H9 (cell line): ENCODE data around the gene VIPR2. TPM values are rescaled to one million over a fixed set of nuclear protein-coding genes. Genes with fewer than 3 reads are reported as not detected.

Source experiments
- DNase-seq: peaks from one replicate; pipeline ENCODE4 v3.0.0-alpha.2; 2017
- H2AFZ ChIP-seq: one replicate; pipeline ENCODE4 v1.6.1; 2013; ENCODE audit warnings: mild to moderate bottlenecking, low read length, control low read depth, moderate library complexity
- H2AK5ac ChIP-seq: 2 replicates; pipeline ENCODE4 v1.6.1; 2013; ENCODE audit warnings: low read length, control low read depth, mixed read lengths; ENCODE audit not compliant: insufficient read length
- H2BK120ac ChIP-seq: one replicate; pipeline ENCODE4 v1.6.1; 2013; ENCODE audit warnings: low read depth, mild to moderate bottlenecking, low read length, control low read depth, inconsistent platforms; ENCODE audit not compliant: poor library complexity, severe bottlenecking
- H2BK12ac ChIP-seq: 2 replicates; pipeline ENCODE4 v1.6.1; 2013; ENCODE audit warnings: low read length, control low read depth, mixed read lengths, low read depth; ENCODE audit not compliant: insufficient read length
- H2BK15ac ChIP-seq: 2 replicates; pipeline ENCODE4 v1.6.1; 2013; ENCODE audit warnings: low read depth, low read length, control low read depth
- H2BK20ac ChIP-seq: one replicate; pipeline ENCODE4 v1.6.1; 2013; ENCODE audit warnings: low read depth, mild to moderate bottlenecking, low read length, control low read depth, inconsistent platforms; ENCODE audit not compliant: poor library complexity, severe bottlenecking
- H2BK5ac ChIP-seq: 2 replicates; pipeline ENCODE4 v1.6.1; 2013; ENCODE audit warnings: low read length, control low read depth, mixed read lengths; ENCODE audit not compliant: insufficient read length
- H3K14ac ChIP-seq: 2 replicates; pipeline ENCODE4 v1.6.1; 2013; ENCODE audit warnings: low read length, control low read depth; ENCODE audit not compliant: insufficient read depth
- H3K18ac ChIP-seq: 2 replicates; pipeline ENCODE4 v1.6.1; 2013; ENCODE audit warnings: low read depth, mild to moderate bottlenecking, mixed read lengths, low read length, control low read depth; ENCODE audit not compliant: insufficient read length
- H3K23ac ChIP-seq: 2 replicates; pipeline ENCODE4 v1.6.1; 2013; ENCODE audit warnings: low read length, control low read depth, mixed read lengths, low read depth; ENCODE audit not compliant: insufficient read length
- H3K23me2 ChIP-seq: 2 replicates; pipeline ENCODE4 v1.6.1; 2013; ENCODE audit warnings: low read depth, mild to moderate bottlenecking, mixed read lengths, low read length, control low read depth; ENCODE audit not compliant: insufficient read length, poor library complexity, severe bottlenecking
- H3K27ac ChIP-seq: 2 replicates; pipeline ENCODE4 v1.5.1; 2013; ENCODE audit warnings: low read length, control low read depth, mixed read lengths, low read depth; ENCODE audit not compliant: insufficient read length
- H3K27me3 ChIP-seq: 2 replicates; pipeline ENCODE4 v1.6.1; 2013; ENCODE audit warnings: low read length, control low read depth, inconsistent platforms; ENCODE audit not compliant: insufficient read depth
- H3K4ac ChIP-seq: 2 replicates; pipeline ENCODE4 v1.6.1; 2013; ENCODE audit warnings: low read depth, mild to moderate bottlenecking, control low read depth, inconsistent platforms, low read length, moderate library complexity
- H3K4me1 ChIP-seq: 2 replicates; pipeline ENCODE4 v1.6.1; 2013; ENCODE audit warnings: low read length, control low read depth, inconsistent platforms; ENCODE audit not compliant: insufficient read depth
- H3K4me2 ChIP-seq: 2 replicates; pipeline ENCODE4 v1.6.1; 2013; ENCODE audit warnings: low read length, control low read depth, mixed read lengths; ENCODE audit not compliant: insufficient read length, insufficient read depth
- H3K56ac ChIP-seq: 2 replicates; pipeline ENCODE4 v1.6.1; 2013; ENCODE audit warnings: low read depth, mild to moderate bottlenecking, mixed read lengths, low read length, control low read depth; ENCODE audit not compliant: insufficient read length
- H3K79me1 ChIP-seq: 2 replicates; pipeline ENCODE4 v1.6.1; 2013; ENCODE audit warnings: low read depth, mild to moderate bottlenecking, moderate library complexity, low read length, control low read depth, inconsistent platforms; ENCODE audit not compliant: insufficient read depth, poor library complexity, severe bottlenecking
- H3K79me2 ChIP-seq: 2 replicates; pipeline ENCODE4 v1.6.1; 2013; ENCODE audit warnings: low read length, control low read depth, inconsistent platforms; ENCODE audit not compliant: insufficient read depth
- H3K9ac ChIP-seq: 2 replicates; pipeline ENCODE4 v1.6.1; 2013; ENCODE audit warnings: low read length, control low read depth, mixed read lengths; ENCODE audit not compliant: insufficient read length; ENCODE audit errors: extremely low read depth
- H3K9me3 ChIP-seq: one replicate; pipeline ENCODE4 v1.6.1; 2013; ENCODE audit warnings: low read depth, low read length, inconsistent platforms; ENCODE audit not compliant: control insufficient read depth
- H3T11ph ChIP-seq: one replicate; pipeline ENCODE4 v1.6.1; 2013; ENCODE audit warnings: mild to moderate bottlenecking, low read length, control low read depth, inconsistent platforms
- H4K20me1 ChIP-seq: one replicate; pipeline ENCODE4 v1.6.1; 2013; ENCODE audit not compliant: control insufficient read depth, insufficient read length, insufficient read depth
- H4K5ac ChIP-seq: 2 replicates; pipeline ENCODE4 v1.6.1; 2013; ENCODE audit warnings: low read depth, mild to moderate bottlenecking, mixed read lengths, low read length, control low read depth; ENCODE audit not compliant: insufficient read length
- H4K8ac ChIP-seq: replicated peaks from 2 replicates; pipeline ENCODE4 v1.6.1; 2013; ENCODE audit warnings: low read length, control low read depth, mixed read lengths, low read depth; ENCODE audit not compliant: insufficient read length
- H4K91ac ChIP-seq: 2 replicates; pipeline ENCODE4 v1.6.1; 2013; ENCODE audit warnings: low read depth, mild to moderate bottlenecking, moderate library complexity, mixed read lengths, low read length, control low read depth; ENCODE audit not compliant: insufficient read length
- H3K27ac Mint-ChIP-seq, 3 experiments: 2 replicates in 2 of 3; 3 replicates in 1 of 3; pipeline ENCODE4 v1.8.0; 2020 to 2021; ENCODE audit warnings: mixed read lengths in 3 of 3, mild to moderate bottlenecking in 1 of 3, moderate library complexity in 1 of 3
- H3K27me3 Mint-ChIP-seq: 2 replicates; pipeline ENCODE4 v1.8.0; 2021; ENCODE audit warnings: low read depth, mild to moderate bottlenecking, moderate library complexity, mixed read lengths
- H3K36me3 Mint-ChIP-seq, 3 experiments: 2 replicates in 2 of 3; 3 replicates in 1 of 3; pipeline ENCODE4 v1.8.0; 2020 to 2021; ENCODE audit warnings: low read depth in 3 of 3, mixed read lengths in 3 of 3; ENCODE audit not compliant: insufficient read depth in 1 of 3
- H3K4me1 Mint-ChIP-seq, 2 experiments: 2 replicates each; pipeline ENCODE4 v1.8.0; 2020; ENCODE audit warnings: mixed read lengths in 2 of 2
- H3K4me3 Mint-ChIP-seq, 2 experiments: 2 replicates in 1 of 2; 3 replicates in 1 of 2; pipeline ENCODE4 v1.8.0; 2020 to 2021; ENCODE audit warnings: mild to moderate bottlenecking in 2 of 2, mixed read lengths in 2 of 2, moderate library complexity in 1 of 2
- H3K9me3 Mint-ChIP-seq, 2 experiments: 2 replicates in 1 of 2; 3 replicates in 1 of 2; pipeline ENCODE4 v1.8.0; 2020; ENCODE audit warnings: mild to moderate bottlenecking in 2 of 2, mixed read lengths in 2 of 2, moderate library complexity in 1 of 2
- WGBS: extraction: QIAGEN DNeasy Blood & Tissue Kit; methylation state at CpG from one replicate; pipeline ENCODE4 v1.1.7; 2013; ENCODE audit warnings: missing lambda C conversion rate, low lambda C conversion rate, mixed read lengths; ENCODE audit not compliant: insufficient read length; ENCODE audit errors: extremely low coverage; 5-methylcytosine and 5-hydroxymethylcytosine counted together
- total RNA-seq: library from RNA; stranded (reverse); gene quantifications from 2 replicates; pipeline ENCODE4 v1.2.1, GENCODE V29; 2021
- TF ChIP-seq, protein P1 (sequence below): fragments of 200-600 bp; sonication (generic); conservative IDR thresholded peaks from 3 replicates; pipeline ENCODE4 v1.8.0; 2021; ENCODE audit warnings: antibody characterized with exemption, mild to moderate bottlenecking

The VIPR2 gene
- total RNA-seq, 1 experiment from 2014 or later = 1.6 TPM

DNA sequence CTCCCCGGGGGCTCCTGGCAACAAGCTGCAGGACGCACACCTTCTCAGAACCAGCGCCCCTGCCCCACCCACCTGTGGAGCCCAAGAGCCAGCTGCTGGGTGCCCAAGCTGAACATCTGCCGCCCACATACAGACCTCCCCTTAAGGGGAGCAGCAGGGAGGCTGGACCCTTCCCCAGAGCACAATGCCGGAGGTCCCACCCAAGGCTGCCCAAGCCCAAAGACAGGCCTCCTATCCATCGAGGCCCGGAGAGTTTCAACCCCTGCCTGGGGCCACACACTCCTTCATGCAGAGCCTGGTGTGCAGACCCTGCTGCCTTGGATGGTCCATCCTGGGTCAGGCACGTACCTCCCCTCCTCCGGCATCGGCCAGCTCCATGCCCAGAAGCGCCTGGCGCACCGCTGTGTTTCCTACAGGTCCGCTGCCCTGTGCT, 48.7 kb downstream of the VIPR2 start:
- Histone ChIP-seq H3K79me2 (no peaks in the 10 kb centered on the region), H4K5ac (no peak overlapping the region), H2BK12ac (no peak overlapping the region), H4K91ac (no peak overlapping the region), H3K27me3 (no peaks in the 10 kb centered on the region), H3K14ac (no peak overlapping the region), H3K4me2 (no peak overlapping the region), H3T11ph (no peak overlapping the region), H3K27ac (no peak overlapping the region), H3K23me2 (no peaks in the 10 kb centered on the region), H2BK15ac (no peak overlapping the region), H3K23ac (no peak overlapping the region), H3K18ac (no peak overlapping the region), H3K9me3 (no peaks in the 10 kb centered on the region), H2BK5ac (no peak overlapping the region), H2AFZ (no peak overlapping the region), H3K9ac (no peak overlapping the region), H3K4me1 (no peaks in the 10 kb centered on the region), H3K4ac (no peak overlapping the region), H2AK5ac (no peak overlapping the region), H4K20me1 (no peaks in the 10 kb centered on the region), H2BK20ac (no peak overlapping the region), H2BK120ac (no peak overlapping the region), H3K79me1 (no peaks in the 10 kb centered on the region), H3K56ac (no peak overlapping the region), H4K8ac (no peak overlapping the region)
- H3K36me3 Mint-ChIP-seq = peaks cover 4 to 7% (median 5%) of the 10 kb centered on the region in 3 experiments; a peak in 6 of 7 replicates
- H3K9me3 Mint-ChIP-seq = peaks cover 2 to 3% of the 10 kb centered on the region in 2 experiments; a peak in 2 of 5 replicates
- no peaks in the 10 kb centered on the region for H3K27me3 Mint-ChIP-seq
- no peak overlapping the region for H3K4me3 Mint-ChIP-seq
- H3K4me1 Mint-ChIP-seq = no peaks in the 10 kb centered on the region; a peak in 1 of 4 replicates
- TF ChIP-seq, protein P1, sequence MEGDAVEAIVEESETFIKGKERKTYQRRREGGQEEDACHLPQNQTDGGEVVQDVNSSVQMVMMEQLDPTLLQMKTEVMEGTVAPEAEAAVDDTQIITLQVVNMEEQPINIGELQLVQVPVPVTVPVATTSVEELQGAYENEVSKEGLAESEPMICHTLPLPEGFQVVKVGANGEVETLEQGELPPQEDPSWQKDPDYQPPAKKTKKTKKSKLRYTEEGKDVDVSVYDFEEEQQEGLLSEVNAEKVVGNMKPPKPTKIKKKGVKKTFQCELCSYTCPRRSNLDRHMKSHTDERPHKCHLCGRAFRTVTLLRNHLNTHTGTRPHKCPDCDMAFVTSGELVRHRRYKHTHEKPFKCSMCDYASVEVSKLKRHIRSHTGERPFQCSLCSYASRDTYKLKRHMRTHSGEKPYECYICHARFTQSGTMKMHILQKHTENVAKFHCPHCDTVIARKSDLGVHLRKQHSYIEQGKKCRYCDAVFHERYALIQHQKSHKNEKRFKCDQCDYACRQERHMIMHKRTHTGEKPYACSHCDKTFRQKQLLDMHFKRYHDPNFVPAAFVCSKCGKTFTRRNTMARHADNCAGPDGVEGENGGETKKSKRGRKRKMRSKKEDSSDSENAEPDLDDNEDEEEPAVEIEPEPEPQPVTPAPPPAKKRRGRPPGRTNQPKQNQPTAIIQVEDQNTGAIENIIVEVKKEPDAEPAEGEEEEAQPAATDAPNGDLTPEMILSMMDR = no peak
- no peak overlapping the region for H3K27ac Mint-ChIP-seq
- DNase-seq = peak; percentile 22
- no CpG with 5 or more reads among the region's 14 CpGs for WGBS
